ENCODE measurements around the gene MFSD2B.
"Not testable (repeated sequence)": the region's sequence is repeated elsewhere in the genome, so short reads cannot be mapped to it uniquely, and the experiment has no call there.

The MFSD2B gene

GRCh38 chr2:24026233-24026632 is 16.3 kb downstream of the MFSD2B start:
- TF ChIP-seq CTCF (IDR thresholded peaks at IDR 0.05), result no peak

GRCh38 chr2:24038786-24039499 is 29.1 kb downstream of the MFSD2B start:
- no peak overlapping the region for H2AFZ ChIP-seq
- no peak for TF ChIP-seq CTCF (IDR thresholded peaks at IDR 0.05)
- H3K4me2 ChIP-seq (ENCODE audit: low read length), result no peak overlapping the region
- H3K79me2 ChIP-seq, result peaks cover 6% of the 10 kb centered on the region
- no peaks in the 10 kb centered on the region for H3K27me3 ChIP-seq (ENCODE audit: control insufficient read depth, insufficient read depth, low read length)
- no peak overlapping the region for H3K9ac ChIP-seq
- no peaks in the 10 kb centered on the region for H3K4me1 ChIP-seq
- no peak overlapping the region for H3K27ac ChIP-seq
- H3K9me3 ChIP-seq (ENCODE audit: control insufficient read depth, low read length), result no peaks in the 10 kb centered on the region
- H3K36me3 ChIP-seq (ENCODE audit: control insufficient read depth, insufficient read depth, low read length), result no peaks in the 10 kb centered on the region
- no peak overlapping the region for H3K4me3 ChIP-seq (ENCODE audit: low read depth, low read length)

More at GRCh38 chr2:24026233-24026632, 16.3 kb downstream of the MFSD2B start:
- Histone ChIP-seq H3K36me3 (ENCODE audit: control insufficient read depth, insufficient read depth, low read length) (no peaks in the 10 kb centered on the region), H3K4me3 (ENCODE audit: low read depth, low read length) (no peak overlapping the region), H2AFZ (no peak overlapping the region), H3K79me2 (no peaks in the 10 kb centered on the region), H3K9ac (no peak overlapping the region), H3K4me2 (ENCODE audit: low read length) (no peak overlapping the region), H3K4me1 (no peaks in the 10 kb centered on the region), H3K27ac (no peak overlapping the region), H3K9me3 (ENCODE audit: control insufficient read depth, low read length) (no peaks in the 10 kb centered on the region), H3K27me3 (ENCODE audit: control insufficient read depth, insufficient read depth, low read length) (no peaks in the 10 kb centered on the region)

- no peak for TF ChIP-seq CTCF (IDR thresholded peaks at IDR 0.05)
Measured at GRCh38 chr2:24040511-24040910, 30.6 kb downstream of the MFSD2B start.

GRCh38 chr2:24043133-24043532 is 33.2 kb downstream of the MFSD2B start:
- not testable (repeated sequence) for H3K4me2 ChIP-seq (ENCODE audit: low read length); H3K9ac ChIP-seq; H3K4me1 ChIP-seq; H3K36me3 ChIP-seq (ENCODE audit: control insufficient read depth, insufficient read depth, low read length); H3K27ac ChIP-seq; H3K9me3 ChIP-seq (ENCODE audit: control insufficient read depth, low read length); H3K4me3 ChIP-seq (ENCODE audit: low read depth, low read length); H2AFZ ChIP-seq; H3K27me3 ChIP-seq (ENCODE audit: control insufficient read depth, insufficient read depth, low read length); H3K79me2 ChIP-seq

More at GRCh38 chr2:24040511-24040910, 30.6 kb downstream of the MFSD2B start:
- peaks cover 6% of the 10 kb centered on the region for H3K79me2 ChIP-seq
- no peaks in the 10 kb centered on the region for H3K36me3 ChIP-seq (ENCODE audit: control insufficient read depth, insufficient read depth, low read length)
- no peak overlapping the region for H3K27ac ChIP-seq
- no peaks in the 10 kb centered on the region for H3K9me3 ChIP-seq (ENCODE audit: control insufficient read depth, low read length)
- no peak overlapping the region for H3K9ac ChIP-seq
- no peak overlapping the region for H3K4me2 ChIP-seq (ENCODE audit: low read length)
- no peak overlapping the region for H3K4me3 ChIP-seq (ENCODE audit: low read depth, low read length)
- no peaks in the 10 kb centered on the region for H3K4me1 ChIP-seq
- H2AFZ ChIP-seq, result no peak overlapping the region
- H3K27me3 ChIP-seq (ENCODE audit: control insufficient read depth, insufficient read depth, low read length), result no peaks in the 10 kb centered on the region

- no peaks in the 10 kb centered on the region for H3K27me3 ChIP-seq (ENCODE audit: control insufficient read depth, insufficient read depth, low read length)
- peak overlapping the region; percentile 92 for H3K4me2 ChIP-seq (ENCODE audit: low read length)
- no peaks in the 10 kb centered on the region for H3K9me3 ChIP-seq (ENCODE audit: control insufficient read depth, low read length)
- no peaks in the 10 kb centered on the region for H3K36me3 ChIP-seq (ENCODE audit: control insufficient read depth, insufficient read depth, low read length)
- H3K4me1 ChIP-seq, result no peaks in the 10 kb centered on the region
- H3K4me3 ChIP-seq (ENCODE audit: low read depth, low read length), result no peak overlapping the region
- H3K27ac ChIP-seq, result no peak overlapping the region
- no peak overlapping the region for H2AFZ ChIP-seq
- peaks cover 4% of the 10 kb centered on the region for H3K79me2 ChIP-seq
- H3K9ac ChIP-seq, result no peak overlapping the region
- TF ChIP-seq CTCF (IDR thresholded peaks at IDR 0.05), result no peak
Measured at GRCh38 chr2:24045511-24046508, 35.9 kb downstream of the MFSD2B start.

All from parathyroid adenoma (tissue), 2 donors.